Activated T-cell treated with anti-CD3 and anti-CD28 coated beads for 1 hour (primary cell): Measurements from ENCODE around the gene TMEM37.

Experiments used
- DNase-seq: peaks from one replicate; pipeline ENCODE4 v3.0.0-alpha.2; 2020; ENCODE audit warnings: low read depth

TMEM37 gene

DNA sequence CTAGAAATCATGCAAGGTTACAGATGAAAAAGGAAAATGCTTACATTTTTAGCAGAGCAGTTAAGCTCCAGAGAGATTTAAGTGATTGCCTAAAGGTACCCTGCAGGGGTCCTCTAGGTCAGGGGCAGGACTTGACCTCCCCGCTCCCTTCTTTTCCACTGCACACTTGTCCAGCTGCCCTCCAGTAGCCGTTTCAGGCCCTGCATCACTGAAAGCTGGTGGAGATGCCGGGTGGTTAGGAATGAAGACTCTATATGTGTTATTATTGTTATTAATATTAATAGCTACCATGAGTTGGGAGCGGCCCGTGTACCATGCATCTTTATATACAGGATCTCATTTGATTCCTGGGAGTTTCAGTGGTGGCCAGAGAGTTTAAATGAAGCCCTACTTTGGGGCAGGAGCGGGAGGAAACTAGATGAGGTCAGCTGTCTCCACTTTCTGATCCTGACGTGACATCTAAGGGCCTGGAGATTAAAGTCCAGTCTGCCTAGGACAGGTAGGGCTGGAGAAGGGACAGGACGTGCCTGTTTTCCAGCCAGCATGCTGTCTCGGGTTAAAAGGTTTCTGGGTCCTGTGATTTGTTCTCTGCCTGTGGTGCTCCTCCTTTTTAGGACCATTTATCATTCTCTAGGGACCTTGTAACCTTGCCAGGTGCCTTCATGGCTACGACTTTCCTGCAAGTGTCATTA is 2.1 kb downstream of the TMEM37 start:
- DNase-seq: no peak

DNA sequence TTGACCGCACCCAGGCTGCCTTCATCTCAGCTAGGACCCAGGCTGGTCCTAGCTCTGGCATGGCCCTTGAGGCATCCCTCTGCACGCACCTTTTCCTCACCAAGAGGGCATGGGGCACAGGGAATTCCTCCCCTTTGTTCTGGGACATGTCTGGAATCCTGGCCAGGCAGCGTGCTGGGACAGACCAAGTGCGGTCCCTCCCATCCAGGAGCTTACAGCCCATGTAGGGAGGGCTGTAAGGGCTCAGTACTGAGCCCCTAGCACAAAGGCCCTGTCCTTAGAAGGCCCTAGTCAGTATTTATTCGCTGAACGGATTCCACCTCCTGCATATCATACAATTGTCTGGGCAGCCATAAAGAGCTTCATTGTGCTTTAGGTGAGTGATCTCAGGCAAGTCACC is 3.0 kb downstream of the TMEM37 start:
- no peak for DNase-seq

DNA sequence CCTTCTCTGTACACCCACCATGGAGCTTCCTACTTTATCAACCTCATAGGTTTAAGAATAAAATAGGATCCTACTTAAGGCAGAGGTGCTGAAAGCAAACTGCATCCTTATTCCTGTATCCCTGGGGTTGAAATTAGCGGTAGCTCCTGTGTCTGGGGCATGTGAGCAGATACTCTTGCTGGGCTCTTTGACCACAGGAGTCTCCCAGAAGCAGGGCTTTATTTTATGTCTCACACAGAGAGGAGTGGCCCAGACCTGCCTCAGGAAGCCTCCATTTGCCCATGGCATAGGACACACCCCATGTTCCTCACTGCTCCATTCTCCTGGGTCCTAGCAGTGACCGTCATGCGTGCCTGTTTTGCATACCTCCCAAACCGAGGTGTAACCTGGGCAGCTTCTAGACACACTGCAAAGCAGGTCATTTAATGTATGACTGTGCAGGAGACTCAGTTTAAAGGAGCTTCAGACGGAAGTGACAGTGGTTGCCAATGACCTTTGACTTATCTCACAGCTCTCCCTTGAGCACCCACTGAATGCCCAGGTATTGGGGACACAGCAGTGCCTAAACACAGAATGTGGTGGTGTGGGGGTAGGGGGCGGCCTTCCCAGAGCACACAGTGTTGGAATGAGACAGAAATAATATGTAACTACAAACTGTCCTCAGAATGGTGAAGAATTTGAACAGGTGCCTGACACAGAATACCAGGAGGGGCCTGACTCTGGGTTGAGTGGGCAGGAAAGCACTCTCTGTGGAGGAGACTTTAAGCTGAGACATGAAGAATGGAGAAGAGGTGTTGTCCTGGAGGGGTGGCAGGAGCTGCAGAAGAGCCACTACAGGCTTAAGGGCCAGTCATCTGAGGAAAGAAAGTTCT is 3.7 kb downstream of the TMEM37 start:
- no peak for DNase-seq

DNA sequence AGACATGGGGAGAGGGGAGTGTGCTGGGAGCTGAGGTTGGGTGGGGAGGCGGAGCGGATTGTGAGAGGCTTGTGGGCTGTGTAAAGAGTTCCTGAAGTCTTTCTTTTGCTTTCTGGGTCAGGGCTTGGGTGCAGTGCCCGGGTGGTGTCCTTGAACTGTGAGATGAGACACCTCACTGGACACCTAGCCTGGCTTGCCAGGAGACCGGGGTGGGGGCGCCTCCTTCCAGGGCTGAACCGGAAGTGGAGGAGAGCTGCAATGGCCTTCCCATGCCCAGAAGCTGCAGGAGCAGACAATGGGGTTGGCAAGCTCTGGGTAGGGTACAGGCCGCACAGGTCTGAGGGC is 4.3 kb downstream of the TMEM37 start:
- DNase-seq: no peak

DNA sequence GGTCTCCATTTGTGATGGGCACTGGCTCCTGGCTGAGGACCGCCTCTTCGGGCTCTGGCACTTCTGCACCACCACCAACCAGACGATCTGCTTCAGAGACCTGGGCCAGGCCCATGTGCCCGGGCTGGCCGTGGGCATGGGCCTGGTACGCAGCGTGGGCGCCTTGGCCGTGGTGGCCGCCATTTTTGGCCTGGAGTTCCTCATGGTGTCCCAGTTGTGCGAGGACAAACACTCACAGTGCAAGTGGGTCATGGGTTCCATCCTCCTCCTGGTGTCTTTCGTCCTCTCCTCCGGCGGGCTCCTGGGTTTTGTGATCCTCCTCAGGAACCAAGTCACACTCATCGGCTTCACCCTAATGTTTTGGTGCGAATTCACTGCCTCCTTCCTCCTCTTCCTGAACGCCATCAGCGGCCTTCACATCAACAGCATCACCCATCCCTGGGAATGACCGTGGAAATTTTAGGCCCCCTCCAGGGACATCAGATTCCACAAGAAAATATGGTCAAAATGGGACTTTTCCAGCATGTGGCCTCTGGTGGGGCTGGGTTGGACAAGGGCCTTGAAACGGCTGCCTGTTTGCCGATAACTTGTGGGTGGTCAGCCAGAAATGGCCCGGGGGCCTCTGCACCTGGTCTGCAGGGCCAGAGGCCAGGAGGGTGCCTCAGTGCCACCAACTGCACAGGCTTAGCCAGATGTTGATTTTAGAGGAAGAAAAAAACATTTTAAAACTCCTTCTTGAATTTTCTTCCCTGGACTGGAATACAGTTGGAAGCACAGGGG is 5.5 kb downstream of the TMEM37 start:
- DNase-seq: no peak

DNA sequence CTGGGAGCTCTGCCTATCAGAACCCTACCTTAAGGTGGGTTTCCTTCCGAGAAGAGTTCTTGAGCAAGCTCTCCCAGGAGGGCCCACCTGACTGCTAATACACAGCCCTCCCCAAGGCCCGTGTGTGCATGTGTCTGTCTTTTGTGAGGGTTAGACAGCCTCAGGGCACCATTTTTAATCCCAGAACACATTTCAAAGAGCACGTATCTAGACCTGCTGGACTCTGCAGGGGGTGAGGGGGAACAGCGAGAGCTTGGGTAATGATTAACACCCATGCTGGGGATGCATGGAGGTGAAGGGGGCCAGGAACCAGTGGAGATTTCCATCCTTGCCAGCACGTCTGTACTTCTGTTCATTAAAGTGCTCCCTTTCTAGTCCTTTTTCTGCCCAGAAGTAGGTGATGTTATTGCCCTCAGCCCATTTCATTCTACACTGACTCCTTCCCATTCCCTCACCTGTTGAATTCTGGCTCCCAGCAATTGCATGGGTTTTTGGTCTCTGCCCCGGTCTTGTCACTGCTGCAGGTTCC is 6.5 kb downstream of the TMEM37 start:
- DNase-seq: no peak

DNA sequence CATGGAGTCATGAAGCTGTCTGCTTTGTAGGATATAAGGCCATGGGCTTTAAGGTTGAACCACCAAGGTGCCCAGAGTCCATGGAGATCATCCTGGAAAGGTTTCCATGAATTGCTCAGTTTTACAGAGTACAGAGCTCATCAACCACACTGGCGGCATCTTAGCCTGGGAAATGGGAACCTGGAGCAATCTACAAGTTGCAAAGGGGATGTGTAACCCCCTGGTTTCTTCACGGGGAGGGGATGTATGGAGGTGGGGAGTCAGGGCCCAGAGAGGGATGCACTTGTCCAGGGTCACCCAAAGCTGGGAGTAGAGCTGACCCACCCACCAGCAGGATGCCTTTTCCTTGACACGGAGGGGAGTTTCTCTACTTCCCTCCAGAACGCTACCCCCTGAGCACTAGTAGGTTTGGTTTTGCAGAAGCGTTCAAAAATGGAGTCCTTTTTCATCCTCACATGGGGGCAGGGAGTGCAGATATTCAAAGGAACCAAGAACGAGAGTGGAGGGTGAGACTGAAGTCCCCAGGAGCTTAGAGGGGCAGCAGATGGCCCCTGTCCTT is 7.2 kb downstream of the TMEM37 start:
- DNase-seq: no peak

DNA sequence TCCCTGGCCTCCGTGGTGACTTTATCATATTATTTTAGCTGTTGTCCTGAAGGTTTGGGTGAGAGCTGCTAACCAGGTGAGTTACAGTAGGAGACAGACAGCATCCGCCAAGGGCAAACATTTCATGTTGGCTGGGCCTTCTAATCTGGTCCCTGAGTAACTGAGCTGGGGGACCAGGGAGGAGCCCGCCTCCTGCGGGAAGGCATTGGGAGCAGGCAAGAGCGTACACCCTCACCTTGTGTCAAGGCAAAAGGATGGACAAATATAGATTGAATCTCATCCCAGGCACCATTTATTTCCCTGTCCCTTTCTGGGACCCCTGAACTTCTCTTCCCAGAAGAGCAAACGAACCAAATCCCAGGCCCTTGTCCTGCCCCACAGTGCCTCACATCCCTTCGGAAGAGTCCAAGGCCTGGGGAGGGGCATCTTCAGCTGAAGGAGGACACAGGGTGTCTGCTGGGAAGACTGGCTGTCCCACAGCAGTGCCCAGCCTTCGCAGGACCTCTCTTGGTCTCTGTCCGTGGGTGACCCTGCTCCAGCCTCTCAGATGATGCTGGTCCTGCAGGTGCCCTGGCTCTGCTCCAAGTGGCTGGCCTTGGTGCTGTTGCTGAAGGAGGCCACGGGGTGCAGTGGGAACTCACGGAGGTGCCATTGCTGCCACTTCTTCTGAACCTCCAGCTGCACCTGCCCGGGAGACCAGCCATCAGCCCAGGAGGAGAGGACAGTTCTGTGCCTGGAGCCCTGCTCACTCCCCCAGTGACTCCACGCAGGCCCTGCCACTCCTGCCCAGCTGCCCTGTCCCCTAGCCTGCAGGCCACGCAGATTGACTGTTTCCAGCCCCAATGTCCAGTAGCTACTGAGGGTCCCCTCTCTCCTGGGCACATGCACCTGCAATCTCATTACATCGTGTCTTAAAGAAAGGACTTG is 8.2 kb downstream of the TMEM37 start:
- no peak for DNase-seq

DNA sequence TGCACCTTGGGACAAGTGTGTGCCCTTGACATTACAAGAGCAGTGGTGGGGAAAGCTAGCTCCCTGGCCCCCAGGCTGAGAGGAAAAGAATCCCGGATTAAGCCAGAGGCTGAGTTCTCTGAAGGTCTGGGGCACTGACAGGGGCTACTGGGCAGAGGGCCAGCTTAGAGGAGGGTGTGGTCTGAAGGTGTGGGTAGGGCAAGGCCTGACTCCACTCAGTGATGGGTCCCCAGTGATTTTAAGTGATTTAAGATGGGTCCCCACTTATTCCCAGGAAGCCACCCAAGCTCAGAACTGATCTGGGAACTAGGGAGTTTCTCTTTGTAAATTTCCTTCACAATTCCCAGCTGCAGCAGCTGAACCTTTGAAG is 8.8 kb downstream of the TMEM37 start:
- no peak for DNase-seq

DNA sequence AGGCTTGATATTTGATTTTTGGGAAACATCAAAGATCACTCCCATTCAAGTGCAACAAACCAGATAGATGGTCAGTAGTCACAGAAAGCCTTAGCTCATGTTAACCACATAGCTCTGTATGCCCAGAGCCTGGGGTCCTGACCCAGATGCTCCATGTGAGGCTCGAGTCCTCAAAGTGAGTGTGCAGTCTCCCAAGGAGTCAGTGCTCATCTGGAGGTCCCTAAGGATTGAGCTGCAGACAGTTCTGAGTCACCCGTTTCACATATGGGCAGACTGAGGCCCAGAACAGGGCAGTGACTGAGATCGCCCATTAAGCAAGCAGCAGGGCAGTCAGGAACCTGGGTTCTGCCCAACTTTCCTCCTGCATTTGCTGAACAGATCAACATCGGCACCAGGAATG is 9.2 kb downstream of the TMEM37 start:
- DNase-seq: no peak

DNA sequence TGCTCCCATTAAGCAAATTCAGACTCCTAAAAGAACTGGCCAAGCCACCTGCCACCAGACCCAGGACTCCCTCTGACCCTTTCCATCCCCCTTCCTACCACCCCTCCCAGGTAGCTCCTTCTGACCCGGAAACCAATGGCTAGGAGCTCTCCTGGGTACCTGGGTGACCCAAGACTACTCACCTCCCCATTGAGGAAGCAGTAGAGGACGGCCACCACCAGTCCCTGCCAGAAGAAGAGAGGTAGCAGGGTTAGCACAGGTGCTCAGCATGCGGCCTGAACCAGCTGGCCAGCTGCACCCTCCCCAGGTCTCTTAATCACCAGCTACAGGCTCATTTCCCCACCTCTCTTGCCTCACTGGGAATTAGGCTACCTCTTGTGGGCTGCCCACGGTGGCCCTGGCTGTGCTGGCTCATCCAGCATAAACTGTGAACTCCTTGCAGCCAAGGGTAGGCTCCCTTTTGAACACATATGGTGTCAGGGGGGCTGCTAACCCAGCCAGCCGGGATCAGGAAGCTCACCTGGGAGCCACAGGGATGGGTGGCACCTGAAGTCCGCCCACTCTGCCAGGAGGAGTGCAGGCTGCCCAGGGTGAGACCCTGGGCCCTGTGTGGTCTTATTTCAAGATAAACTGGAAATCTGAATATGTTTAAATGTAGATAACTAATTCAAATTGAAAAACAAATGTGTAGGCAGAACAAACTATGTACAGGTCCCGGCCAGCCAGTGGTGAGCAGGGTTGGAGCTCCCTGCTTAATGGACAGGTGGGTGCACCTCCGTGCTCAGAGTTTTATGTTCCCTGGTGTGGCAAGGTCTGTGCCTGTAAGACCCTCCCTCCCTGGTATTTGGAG is 9.9 kb downstream of the TMEM37 start:
- DNase-seq: no peak

DNA sequence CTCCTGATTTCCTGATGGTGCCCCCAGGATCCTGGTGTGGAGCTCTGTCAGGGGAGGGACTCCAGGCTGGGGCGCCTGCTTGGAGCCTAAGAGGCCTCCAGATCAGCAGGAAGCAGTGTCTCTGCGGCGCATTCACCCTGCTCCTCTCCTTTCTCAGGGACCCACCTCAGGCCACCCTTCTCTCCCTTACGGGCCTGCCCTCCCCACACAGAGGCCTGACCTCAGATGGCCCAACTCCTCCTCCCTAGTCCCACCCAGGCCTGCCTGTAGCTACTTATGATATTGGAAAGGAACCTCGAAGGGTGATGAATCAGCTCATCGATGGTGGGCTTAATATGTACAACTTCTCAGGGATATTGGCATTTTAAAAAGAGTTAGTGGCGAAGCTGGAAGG is 10.6 kb downstream of the TMEM37 start:
- DNase-seq: no peak

DNA sequence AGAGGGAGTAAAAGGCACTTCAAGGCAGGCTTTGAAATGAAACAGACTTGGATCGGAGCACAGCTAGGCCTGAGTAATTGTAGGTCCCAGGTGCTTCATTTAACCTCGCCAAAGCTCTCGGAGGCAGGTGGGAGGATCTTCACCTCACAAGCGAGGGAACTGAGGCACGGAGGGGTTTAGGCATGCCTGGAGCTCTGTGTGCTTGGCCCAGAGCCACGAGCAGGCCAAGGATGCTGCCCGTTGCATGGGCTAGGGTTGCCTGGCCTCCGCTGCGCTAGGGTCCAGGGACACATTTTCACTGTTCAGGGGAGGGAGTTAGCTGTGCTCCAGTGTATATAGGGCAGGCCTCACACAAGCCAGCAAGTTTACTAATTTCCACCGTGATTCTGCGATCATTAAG is 11.2 kb downstream of the TMEM37 start:
- no peak for DNase-seq

DNA sequence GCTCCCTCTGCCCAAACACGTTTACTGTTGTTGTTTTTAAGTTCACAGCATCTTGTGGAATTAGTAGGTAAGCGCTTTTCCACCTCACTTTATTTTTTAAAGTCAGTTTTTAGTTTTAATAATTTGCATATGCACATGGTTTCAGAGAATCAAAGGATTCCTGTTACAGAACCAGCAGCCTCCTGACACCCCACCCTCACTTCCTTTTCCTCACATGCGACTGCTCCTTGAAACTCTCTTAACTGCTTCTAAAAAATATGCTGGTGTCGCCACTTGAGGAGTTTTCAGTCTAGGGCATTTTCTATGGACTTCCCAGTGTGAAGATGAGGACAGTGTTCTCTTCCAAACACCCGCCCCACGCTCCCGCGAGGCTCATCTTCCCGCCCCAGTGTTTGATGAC is 14.4 kb downstream of the TMEM37 start:
- DNase-seq: no peak

DNA sequence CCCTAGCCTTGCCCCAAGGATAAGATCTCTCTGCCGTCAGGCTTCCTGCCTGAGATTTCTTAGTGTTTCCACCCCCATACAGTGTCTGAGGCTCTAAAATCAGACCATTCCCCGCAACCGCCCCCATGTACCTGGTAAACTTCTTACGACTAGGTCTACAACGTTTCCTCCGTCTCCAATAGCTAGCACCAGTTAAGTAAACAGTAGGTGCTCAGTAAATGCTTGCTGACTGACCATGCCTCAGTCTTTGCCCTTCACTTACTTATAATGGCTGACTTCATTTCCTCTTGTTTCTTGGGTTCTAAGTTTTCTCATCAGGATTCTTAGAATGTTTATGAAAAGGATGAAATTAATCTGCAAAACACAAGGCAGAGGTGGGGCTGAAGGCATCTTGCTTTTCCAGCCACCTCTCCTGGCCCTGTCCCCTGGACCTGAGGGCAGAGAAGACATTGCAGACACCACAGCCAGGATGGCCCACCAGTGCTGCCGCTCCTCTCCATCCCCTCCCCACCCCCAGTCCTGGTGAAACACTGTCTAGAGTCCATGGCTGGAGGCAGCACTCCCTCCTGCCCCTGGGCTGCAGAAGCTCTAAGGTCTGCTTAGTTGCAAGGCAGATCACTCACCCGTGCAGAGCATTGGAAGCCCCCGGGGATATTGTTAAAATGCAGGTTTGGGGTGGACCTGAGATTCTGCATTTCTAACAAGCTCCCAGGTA is 16.9 kb downstream of the TMEM37 start:
- no peak for DNase-seq

DNA sequence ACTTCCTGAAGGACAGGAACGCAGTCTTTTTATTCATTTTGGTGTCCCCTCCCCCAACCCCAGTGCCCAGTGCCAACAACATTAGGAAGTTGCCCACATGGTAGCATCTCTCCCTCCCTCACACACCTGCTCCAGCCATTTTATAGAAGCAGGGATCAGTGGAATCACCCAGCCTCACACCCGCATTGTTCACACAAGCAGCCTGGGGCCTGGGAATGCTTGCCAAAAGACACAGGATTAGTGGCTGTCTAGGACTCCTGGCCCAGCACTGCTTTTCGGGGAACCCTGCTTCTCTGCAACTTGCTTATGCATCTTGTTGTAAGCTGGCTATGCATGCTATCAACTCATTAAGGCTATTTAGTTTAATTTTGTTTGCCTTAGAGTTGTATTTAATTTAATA is 17.9 kb downstream of the TMEM37 start:
- no peak for DNase-seq

DNA sequence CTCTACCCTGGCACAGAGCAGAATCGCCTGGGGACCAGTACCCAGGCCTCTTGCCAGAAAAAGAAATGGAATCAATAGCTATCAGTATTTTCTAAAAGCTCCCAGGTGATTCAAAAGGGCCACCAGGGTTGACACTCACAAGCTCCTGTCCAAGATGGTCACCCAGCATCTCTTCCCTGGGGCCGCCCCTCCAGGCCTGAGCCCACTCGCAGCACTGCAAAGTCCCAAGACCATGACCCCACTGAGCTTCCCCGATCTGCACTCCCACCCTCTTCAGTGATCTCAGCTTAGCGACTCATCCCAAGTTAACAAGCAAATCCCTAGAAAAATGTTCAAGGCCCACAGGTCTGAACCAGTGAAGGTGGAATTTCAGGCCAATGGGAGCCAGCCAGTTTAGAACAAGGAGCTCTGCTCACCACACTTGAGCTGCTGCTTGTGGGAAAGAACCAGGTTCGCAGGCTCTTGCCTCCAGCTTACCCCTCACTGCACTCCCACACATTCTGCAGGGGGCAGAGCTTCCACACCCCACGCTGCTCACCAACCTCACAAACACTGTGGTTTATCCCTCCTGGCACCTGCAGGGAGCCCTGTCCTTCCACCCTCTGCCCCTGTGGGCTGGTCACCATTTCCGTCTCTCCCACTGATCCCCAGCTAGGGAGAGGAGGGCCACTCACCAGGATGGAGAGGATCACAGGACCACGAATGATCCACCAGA is 19.8 kb downstream of the TMEM37 start:
- DNase-seq: no peak

DNA sequence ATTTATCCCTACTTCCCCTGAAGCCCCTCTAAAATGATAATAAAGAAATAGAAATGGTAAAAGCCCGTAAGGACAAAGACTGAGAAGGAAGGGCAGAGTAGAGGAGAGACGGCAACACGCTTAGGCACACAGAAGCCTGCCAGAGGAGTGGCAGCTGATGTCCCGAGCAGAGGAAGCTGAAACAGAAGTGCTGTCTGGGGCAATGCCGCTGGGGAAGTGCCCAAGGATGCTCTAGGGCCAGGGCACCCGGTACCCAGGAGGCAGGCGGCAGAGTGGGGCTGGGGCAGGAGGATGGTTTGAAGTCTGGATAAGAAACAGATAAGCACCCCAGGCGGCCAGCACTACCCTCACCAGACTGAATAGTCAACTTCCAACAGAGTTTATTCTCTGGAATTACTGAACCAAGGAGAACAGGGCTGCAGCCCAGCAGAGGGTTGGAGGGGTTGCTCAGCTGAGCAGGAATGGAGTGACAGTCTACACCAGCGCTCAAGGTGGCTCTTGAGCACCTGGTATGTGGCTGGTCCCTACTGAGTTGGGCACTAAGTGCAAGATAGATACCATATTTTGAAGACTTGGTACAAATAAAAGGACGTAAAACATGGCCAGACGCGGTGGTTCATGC is 22.4 kb downstream of the TMEM37 start:
- no peak for DNase-seq
